Neural progenitor cell (in vitro differentiated cells): Measurements from ENCODE around the gene ZCCHC4. TPM values are rescaled to one million over a fixed set of nuclear protein-coding genes. Genes with fewer than 3 reads are reported as not detected.

Experiments used
- DNase-seq: peaks from one replicate; pipeline ENCODE4 v3.0.0-alpha.2; 2016; ENCODE audit warnings: low spot score
- H2AFZ ChIP-seq: fragments of 200-600 bp; sonication (generic); replicated peaks from 2 replicates; pipeline ENCODE4 v1.6.1; 2016; ENCODE audit warnings: antibody characterized with exemption
- H3F3A ChIP-seq: fragments of 200-600 bp; sonication (generic); 2 replicates; pipeline ENCODE4 v1.6.1; 2016; ENCODE audit warnings: antibody characterized with exemption, low read depth
- H3K27ac ChIP-seq: fragments of 200-600 bp; sonication (generic); 2 replicates; pipeline ENCODE4 v1.5.1; 2016; ENCODE audit warnings: mild to moderate bottlenecking
- H3K27me3 ChIP-seq: fragments of 200-600 bp; sonication (generic); 2 replicates; pipeline ENCODE4 v1.6.1; 2016; ENCODE audit warnings: mild to moderate bottlenecking, moderate library complexity
- H3K36me3 ChIP-seq: fragments of 200-600 bp; sonication (generic); 2 replicates; pipeline ENCODE4 v1.5.1; 2016
- H3K4me1 ChIP-seq: fragments of 200-600 bp; sonication (generic); 2 replicates; pipeline ENCODE4 v1.6.1; 2016; ENCODE audit warnings: mixed run types
- H3K4me2 ChIP-seq: fragments of 200-600 bp; sonication (generic); 2 replicates; pipeline ENCODE4 v1.6.1; 2016
- H3K4me3 ChIP-seq: fragments of 200-600 bp; sonication (generic); 2 replicates; pipeline ENCODE4 v1.5.1; 2016
- H3K79me2 ChIP-seq: fragments of 200-600 bp; sonication (generic); 2 replicates; pipeline ENCODE4 v1.6.1; 2016; ENCODE audit warnings: low read depth
- H3K9ac ChIP-seq: fragments of 200-600 bp; sonication (generic); 2 replicates; pipeline ENCODE4 v1.6.1; 2016
- H3K9me3 ChIP-seq: fragments of 200-600 bp; sonication (generic); 2 replicates; pipeline ENCODE4 v1.5.1; 2016; ENCODE audit warnings: low read depth
- H4K20me1 ChIP-seq: fragments of 200-600 bp; sonication (generic); 2 replicates; pipeline ENCODE4 v1.6.1; 2016; ENCODE audit warnings: low read depth
- H3K27ac Mint-ChIP-seq: 3 replicates; pipeline ENCODE4 v1.8.0; 2021; ENCODE audit warnings: mixed read lengths
- H3K27me3 Mint-ChIP-seq: 2 replicates; pipeline ENCODE4 v1.8.0; 2022; ENCODE audit warnings: low read depth, mild to moderate bottlenecking, inconsistent platforms, moderate library complexity, mixed read lengths; ENCODE audit not compliant: insufficient read depth
- H3K36me3 Mint-ChIP-seq: 3 replicates; pipeline ENCODE4 v1.8.0; 2021; ENCODE audit warnings: mixed read lengths
- H3K4me1 Mint-ChIP-seq: 3 replicates; pipeline ENCODE4 v1.8.0; 2021; ENCODE audit warnings: mixed read lengths
- H3K4me3 Mint-ChIP-seq: 3 replicates; pipeline ENCODE4 v1.8.0; 2021; ENCODE audit warnings: mild to moderate bottlenecking, moderate library complexity, mixed read lengths
- H3K9me3 Mint-ChIP-seq: 3 replicates; pipeline ENCODE4 v1.8.0; 2020; ENCODE audit warnings: mixed read lengths
- CTCF ChIP-seq: fragments of 200-600 bp; sonication (generic); IDR thresholded peaks from 2 replicates; pipeline ENCODE4 v1.5.1; 2017; ENCODE audit warnings: antibody characterized with exemption, mild to moderate bottlenecking
- EZH2 ChIP-seq: fragments of 200-600 bp; sonication (generic); IDR thresholded peaks from 2 replicates; pipeline ENCODE4 v1.6.1; 2017; ENCODE audit warnings: antibody characterized with exemption, mild to moderate bottlenecking, moderate library complexity
- EZH2phosphoT487 ChIP-seq: fragments of 200-600 bp; sonication (generic); IDR thresholded peaks from 2 replicates; pipeline ENCODE4 v1.6.1; 2017; ENCODE audit warnings: antibody characterized with exemption
- total RNA-seq: library from RNA; depleted of rRNA; stranded (reverse); fragments of >200 nt; gene quantifications from 2 replicates; pipeline ENCODE4 v1.2.3, GENCODE V29; 2015; ENCODE audit warnings: low replicate concordance

Gene ZCCHC4
- total RNA-seq, 1 donor from 2014 or later = 23.9 TPM

GRCh38 chr4:25361253-25361652 is 48.7 kb downstream of the ZCCHC4 start:
- H4K20me1 ChIP-seq = no peaks in the 10 kb centered on the region
- H3K9me3 ChIP-seq = no peaks in the 10 kb centered on the region
- DNase-seq = no peak
- no peaks in the 10 kb centered on the region for H3K36me3 ChIP-seq
- H3K4me2 ChIP-seq = no peak overlapping the region
- H3K79me2 ChIP-seq = no peaks in the 10 kb centered on the region
- H2AFZ ChIP-seq = no peak overlapping the region
- H3K27me3 ChIP-seq = no peaks in the 10 kb centered on the region
- peaks cover 2% of the 10 kb centered on the region for H3K27me3 Mint-ChIP-seq
- H3K4me3 ChIP-seq = no peak overlapping the region
- no peak overlapping the region for H3K4me3 Mint-ChIP-seq
- peaks cover 9% of the 10 kb centered on the region for H3K9me3 Mint-ChIP-seq
- no peaks in the 10 kb centered on the region for H3K4me1 ChIP-seq
- H3K27ac ChIP-seq = no peak overlapping the region
- H3K36me3 Mint-ChIP-seq = peaks cover 16% of the 10 kb centered on the region
- no peak overlapping the region for H3K27ac Mint-ChIP-seq
- H3F3A ChIP-seq = no peaks in the 10 kb centered on the region
- no peak for TF ChIP-seq EZH2phosphoT487
- H3K9ac ChIP-seq = no peak overlapping the region
- H3K4me1 Mint-ChIP-seq = no peaks in the 10 kb centered on the region

GRCh38 chr4:25367004-25367621 is 54.5 kb downstream of the ZCCHC4 start:
- Mint-ChIP-seq H3K4me1 (no peaks in the 10 kb centered on the region), H3K36me3 (no peaks in the 10 kb centered on the region), H3K27ac (no peak overlapping the region), H3K9me3 (no peaks in the 10 kb centered on the region), H3K27me3 (no peaks in the 10 kb centered on the region), H3K4me3 (no peak overlapping the region)
- no peaks in the 10 kb centered on the region for H3K36me3 ChIP-seq
- no peaks in the 10 kb centered on the region for H4K20me1 ChIP-seq
- TF ChIP-seq EZH2 = no peak
- TF ChIP-seq CTCF = peak; percentile 77
- no peaks in the 10 kb centered on the region for H3K79me2 ChIP-seq
- H3F3A ChIP-seq = peaks cover 15% of the 10 kb centered on the region
- H3K4me3 ChIP-seq = no peak overlapping the region
- peaks cover 12% of the 10 kb centered on the region for H3K4me1 ChIP-seq
- DNase-seq = peak; percentile 46
- H3K27me3 ChIP-seq = no peaks in the 10 kb centered on the region
- H3K9me3 ChIP-seq = no peaks in the 10 kb centered on the region
- no peak overlapping the region for H2AFZ ChIP-seq
- H3K27ac ChIP-seq = no peak overlapping the region
- no peak overlapping the region for H3K4me2 ChIP-seq
- H3K9ac ChIP-seq = no peak overlapping the region

DNA sequence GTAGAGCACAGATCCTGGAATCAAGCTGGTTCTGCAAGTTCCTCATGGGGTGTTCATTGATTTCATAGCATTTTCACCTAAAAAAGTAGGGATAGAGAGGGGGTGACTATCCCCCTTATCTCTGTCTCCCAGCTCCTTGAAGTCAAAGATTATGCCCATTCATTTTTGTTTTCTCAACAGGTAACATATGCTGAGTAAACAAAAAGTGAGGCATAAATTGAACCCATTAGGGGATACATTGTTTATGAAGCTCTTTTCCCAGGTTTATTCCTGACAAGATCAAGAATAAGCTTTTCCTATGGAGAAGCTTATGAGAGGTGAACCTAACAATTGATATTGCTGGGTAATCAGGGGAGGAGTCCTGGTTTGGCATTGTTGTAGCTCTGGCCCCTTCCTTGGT is 55.3 kb downstream of the ZCCHC4 start:
- Mint-ChIP-seq H3K36me3 (no peaks in the 10 kb centered on the region), H3K4me1 (no peaks in the 10 kb centered on the region), H3K27me3 (no peaks in the 10 kb centered on the region), H3K9me3 (no peaks in the 10 kb centered on the region), H3K4me3 (no peak overlapping the region), H3K27ac (no peak overlapping the region)
- Histone ChIP-seq H3K9ac (no peak overlapping the region), H3K27me3 (no peaks in the 10 kb centered on the region), H3K27ac (no peak overlapping the region), H3K36me3 (no peaks in the 10 kb centered on the region), H4K20me1 (no peaks in the 10 kb centered on the region), H3F3A (peaks cover 15% of the 10 kb centered on the region), H2AFZ (no peak overlapping the region), H3K4me1 (peaks cover 12% of the 10 kb centered on the region), H3K4me3 (no peak overlapping the region), H3K9me3 (no peaks in the 10 kb centered on the region), H3K4me2 (no peak overlapping the region), H3K79me2 (no peaks in the 10 kb centered on the region)
- no peak for DNase-seq
- TF ChIP-seq EZH2 = no peak

DNA sequence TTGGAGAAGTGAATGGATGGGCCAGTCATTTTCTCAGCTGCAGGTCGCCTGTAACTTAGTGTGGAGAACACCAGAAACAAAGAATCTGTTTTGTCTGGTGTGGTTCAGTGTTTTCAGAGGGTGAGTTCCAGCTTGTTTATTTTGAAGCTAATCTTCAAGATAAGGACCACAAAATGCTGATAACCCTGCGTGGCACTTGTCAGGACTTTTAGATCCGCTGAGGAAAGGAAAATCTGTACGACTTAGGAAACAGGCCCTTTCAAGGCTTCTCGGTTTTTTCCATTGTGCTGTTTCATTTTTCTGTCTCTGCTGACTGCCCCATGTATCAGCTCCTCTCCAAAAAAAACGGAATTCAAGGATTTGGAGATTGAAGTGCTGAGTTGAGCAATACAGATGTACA is 55.7 kb downstream of the ZCCHC4 start:
- Mint-ChIP-seq H3K27me3 (no peaks in the 10 kb centered on the region), H3K4me3 (no peak overlapping the region), H3K27ac (no peak overlapping the region), H3K36me3 (no peaks in the 10 kb centered on the region), H3K4me1 (no peaks in the 10 kb centered on the region), H3K9me3 (no peaks in the 10 kb centered on the region)
- Histone ChIP-seq H3K27me3 (no peaks in the 10 kb centered on the region), H3K9me3 (no peaks in the 10 kb centered on the region), H3K27ac (no peak overlapping the region), H3K4me1 (peaks cover 12% of the 10 kb centered on the region), H4K20me1 (no peaks in the 10 kb centered on the region), H2AFZ (no peak overlapping the region), H3K4me2 (no peak overlapping the region), H3K9ac (no peak overlapping the region), H3K79me2 (no peaks in the 10 kb centered on the region), H3K4me3 (no peak overlapping the region), H3K36me3 (no peaks in the 10 kb centered on the region), H3F3A (peaks cover 15% of the 10 kb centered on the region)
- no peak for TF ChIP-seq EZH2phosphoT487
- TF ChIP-seq EZH2 = no peak
- TF ChIP-seq CTCF = no peak
- no peak for DNase-seq
